NB4 (cell line): Measurements from ENCODE around the gene INTS11.
A peak's percentile ranks its signal among the peaks of the same experiment; 100 is the strongest.
"Not testable (repeated sequence)": the region's sequence is repeated elsewhere in the genome, so short reads cannot be mapped to it uniquely, and the experiment has no call there.

ENCODE experiments used
- DNase-seq: peaks from one replicate; pipeline ENCODE4 v3.0.0; 2010; ENCODE audit warnings: low read depth
- H3K4me3 ChIP-seq: one replicate; pipeline ENCODE4 v1.5.1; 2011; ENCODE audit warnings: mild to moderate bottlenecking, low read depth, low read length, moderate library complexity
- MAX ChIP-seq: IDR thresholded peaks from 2 replicates; pipeline ENCODE4 v1.6.1; 2011; ENCODE audit warnings: low read depth, low read length
- MYC ChIP-seq: IDR thresholded peaks from 2 replicates; pipeline ENCODE4 v1.6.1; 2011; ENCODE audit warnings: low read depth, low read length
- POLR2A ChIP-seq: IDR thresholded peaks from 2 replicates; pipeline ENCODE4 v1.6.1; 2011; ENCODE audit warnings: mild to moderate bottlenecking; ENCODE audit not compliant: insufficient read length; ENCODE audit errors: extremely low read depth
- TF ChIP-seq, protein P1 (sequence below): IDR thresholded peaks from one replicate; pipeline ENCODE4 v1.5.1; 2012; ENCODE audit warnings: low read depth, low read length

The INTS11 gene

GRCh38 chr1:1324524-1325287 is at the start of gene INTS11, which contains the start of gene CPTP:
Gene INTS11, minus strand, starts transcription at chr1:1324660. Its CDS starts 52 bp downstream, at chr1:1324608.
Gene CPTP, plus strand, starts transcription at chr1:1324802. Its CDS starts 2,109 bp downstream, at chr1:1326911.
- TF ChIP-seq MYC (no peak), POLR2A (peak; percentile 79), MAX (peak; percentile 49)
- peak within 1 kb of the TSS; percentile 71 for H3K4me3 ChIP-seq
- peak; percentile 91 for DNase-seq

DNA sequence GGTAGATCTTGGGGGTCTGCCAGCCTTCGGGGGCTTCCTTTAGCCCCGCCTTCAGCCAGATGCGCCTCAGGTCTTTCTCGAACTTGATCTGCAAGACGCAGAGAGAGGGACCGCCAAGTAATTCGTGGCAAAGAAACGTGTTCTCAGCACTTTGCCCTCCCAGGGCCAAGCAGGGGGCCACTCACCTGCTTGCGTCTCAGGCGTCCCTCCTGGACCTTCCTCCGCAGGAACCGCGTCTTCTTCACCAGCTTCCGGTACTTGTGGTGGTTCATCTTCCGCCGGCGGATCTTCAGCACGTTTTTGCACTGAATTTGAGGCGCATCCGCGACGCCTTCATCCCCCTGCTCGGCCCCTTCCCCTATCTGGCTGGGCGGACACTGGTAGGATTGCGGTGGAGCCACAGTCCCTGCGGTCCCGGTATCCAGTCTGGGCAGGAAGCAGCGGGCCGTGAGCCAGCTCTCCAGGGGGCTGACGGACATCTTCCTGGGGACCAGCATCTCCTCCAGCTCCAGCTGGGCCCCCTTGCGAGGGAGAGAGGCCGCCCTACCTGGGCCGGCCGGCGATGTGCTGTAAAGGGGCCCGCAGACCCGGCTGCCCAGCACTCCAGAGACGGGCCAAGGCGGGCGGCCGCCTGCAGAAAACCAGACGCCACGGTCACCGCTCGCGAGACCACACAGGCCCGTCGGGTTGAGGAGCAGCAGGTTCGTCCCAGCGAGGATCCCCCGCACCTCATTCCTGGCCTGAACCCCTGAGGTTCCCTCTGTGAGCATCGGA is 49.5 kb upstream of the INTS11 start:
- no peak for TF ChIP-seq MAX
- no peak for TF ChIP-seq POLR2A
- TF ChIP-seq, protein P1, sequence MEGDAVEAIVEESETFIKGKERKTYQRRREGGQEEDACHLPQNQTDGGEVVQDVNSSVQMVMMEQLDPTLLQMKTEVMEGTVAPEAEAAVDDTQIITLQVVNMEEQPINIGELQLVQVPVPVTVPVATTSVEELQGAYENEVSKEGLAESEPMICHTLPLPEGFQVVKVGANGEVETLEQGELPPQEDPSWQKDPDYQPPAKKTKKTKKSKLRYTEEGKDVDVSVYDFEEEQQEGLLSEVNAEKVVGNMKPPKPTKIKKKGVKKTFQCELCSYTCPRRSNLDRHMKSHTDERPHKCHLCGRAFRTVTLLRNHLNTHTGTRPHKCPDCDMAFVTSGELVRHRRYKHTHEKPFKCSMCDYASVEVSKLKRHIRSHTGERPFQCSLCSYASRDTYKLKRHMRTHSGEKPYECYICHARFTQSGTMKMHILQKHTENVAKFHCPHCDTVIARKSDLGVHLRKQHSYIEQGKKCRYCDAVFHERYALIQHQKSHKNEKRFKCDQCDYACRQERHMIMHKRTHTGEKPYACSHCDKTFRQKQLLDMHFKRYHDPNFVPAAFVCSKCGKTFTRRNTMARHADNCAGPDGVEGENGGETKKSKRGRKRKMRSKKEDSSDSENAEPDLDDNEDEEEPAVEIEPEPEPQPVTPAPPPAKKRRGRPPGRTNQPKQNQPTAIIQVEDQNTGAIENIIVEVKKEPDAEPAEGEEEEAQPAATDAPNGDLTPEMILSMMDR, result no peak
- TF ChIP-seq MYC, result no peak
- DNase-seq, result no peak
- peak overlapping the region; percentile 80 for H3K4me3 ChIP-seq

GRCh38 chr1:1373051-1373814 is 48.8 kb upstream of the INTS11 start:
- no peak for DNase-seq
- no peak overlapping the region for H3K4me3 ChIP-seq

DNA sequence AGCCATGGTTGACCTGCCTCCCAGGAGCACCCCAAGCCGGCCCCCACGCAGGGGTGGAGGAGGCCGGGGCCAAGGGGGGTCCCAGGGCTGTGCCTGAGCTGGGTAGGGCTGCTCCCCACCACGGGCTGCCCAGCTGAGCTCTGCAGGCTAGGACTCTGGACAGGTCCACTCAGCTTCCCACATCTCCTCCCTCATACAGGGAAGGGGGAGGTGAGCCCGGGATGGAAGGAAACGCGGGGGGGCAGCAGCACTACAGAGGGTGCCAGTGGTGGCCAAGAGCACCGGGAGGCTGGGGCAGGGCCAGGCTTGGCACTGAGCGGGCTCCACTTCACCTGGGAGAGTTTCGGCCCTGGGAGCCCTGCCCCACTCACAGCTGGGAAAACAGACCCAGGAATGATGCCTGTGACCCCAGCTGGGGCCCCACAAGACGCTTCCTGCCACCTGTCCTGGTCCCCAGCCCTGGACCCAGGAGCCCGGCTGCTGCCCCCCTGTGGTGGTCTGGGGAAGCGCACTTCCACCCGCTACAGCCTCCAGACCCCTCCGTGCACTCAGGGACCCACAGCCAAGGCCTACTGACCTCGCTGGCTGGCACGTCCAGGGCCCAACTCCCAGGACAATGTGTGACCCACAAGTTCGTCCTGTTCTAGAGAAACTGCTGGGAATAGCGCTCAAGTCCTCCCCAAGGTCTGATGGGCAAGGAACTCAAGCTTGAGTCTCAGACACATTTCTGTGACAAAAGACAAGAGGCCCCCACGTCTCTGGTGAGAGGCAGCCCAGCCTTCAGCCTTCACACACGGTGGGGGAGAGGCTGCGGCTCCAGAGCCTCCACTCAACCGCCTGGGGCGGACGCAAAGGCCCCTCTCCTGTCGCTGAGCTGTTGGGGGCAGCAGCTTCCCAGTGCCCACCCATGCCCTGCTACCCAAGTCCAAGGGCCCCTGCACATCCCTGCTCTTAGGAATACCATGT is 47.6 kb upstream of the INTS11 start:
- DNase-seq, result peak; percentile 74
- no peak overlapping the region for H3K4me3 ChIP-seq

More at GRCh38 chr1:1373051-1373814, 48.8 kb upstream of the INTS11 start:
- no peak for TF ChIP-seq MYC
- TF ChIP-seq POLR2A, result no peak
- no peak for TF ChIP-seq MAX
- TF ChIP-seq, protein P1, result no peak

GRCh38 chr1:1371364-1371745 is 46.9 kb upstream of the INTS11 start:
- DNase-seq, result peak; percentile 94
- TF ChIP-seq POLR2A, result no peak
- no peak for TF ChIP-seq MAX
- H3K4me3 ChIP-seq, result no peak overlapping the region

More for the DNA sequence above, 47.6 kb upstream of the INTS11 start:
- TF ChIP-seq MYC, result no peak
- TF ChIP-seq, protein P1, result peak; percentile 84
- TF ChIP-seq POLR2A, result no peak
- peak; percentile 48; the same call in 1 of the 2 replicates for TF ChIP-seq MAX

- TF ChIP-seq MYC (no peak), MAX (no peak), POLR2A (no peak)
- TF ChIP-seq, protein P1, result no peak
- no peak for DNase-seq
Measured at GRCh38 chr1:1370771-1371300, 46.4 kb upstream of the INTS11 start.

DNA sequence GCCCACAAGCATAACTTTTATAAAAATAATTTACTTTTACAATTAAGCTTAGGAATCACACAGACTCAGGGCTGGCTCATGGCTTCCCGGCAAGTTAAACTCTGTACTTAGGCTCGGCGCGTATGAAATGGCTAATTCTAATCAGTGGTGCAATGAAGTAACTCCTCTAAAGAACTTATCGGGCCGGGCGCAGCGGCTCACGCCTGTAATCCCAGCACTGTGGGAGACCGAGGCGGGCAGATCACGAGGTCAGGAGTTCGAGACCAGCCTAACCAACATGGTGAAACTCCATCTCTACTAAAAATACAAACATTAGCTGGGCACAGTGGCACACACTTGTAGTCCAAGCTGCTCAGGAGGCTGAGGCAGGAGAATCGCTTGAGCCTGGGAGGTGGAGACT is 45.6 kb upstream of the INTS11 start:
- DNase-seq, result not testable (repeated sequence)

More at GRCh38 chr1:1370771-1371300, 46.4 kb upstream of the INTS11 start:
- no peak overlapping the region for H3K4me3 ChIP-seq

More for the DNA sequence above, 45.6 kb upstream of the INTS11 start:
- not testable (repeated sequence) for H3K4me3 ChIP-seq
